ENCODE results near the gene CHGA. TPM values are rescaled to one million over a fixed set of nuclear protein-coding genes. Genes with fewer than 3 reads are reported as not detected.

The CHGA gene
- polyA plus RNA-seq, 1 experiment, result not detected

DNA sequence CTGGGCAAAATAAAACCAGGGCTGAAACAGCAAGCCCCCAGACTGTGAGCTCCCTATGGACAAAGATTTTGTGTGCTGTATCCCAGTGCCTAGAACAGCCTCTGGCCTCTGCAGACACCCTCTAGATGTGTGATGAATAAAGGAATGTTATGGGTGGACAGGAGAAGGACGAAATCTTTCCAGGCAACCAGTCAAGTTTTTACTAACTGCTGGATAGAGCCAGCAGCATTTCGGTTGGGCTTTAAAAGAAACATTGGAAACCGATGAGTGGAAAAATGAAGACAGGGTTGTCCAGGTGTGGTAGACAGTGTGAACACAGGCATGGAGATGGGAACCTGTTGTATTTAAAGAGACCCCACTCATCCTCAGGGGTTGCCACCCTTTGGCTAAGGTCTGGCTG is 4.0 kb downstream of the CHGA start:
- Histone ChIP-seq H3K27me3 (ENCODE audit: control insufficient read depth, insufficient read depth, low read length) (peaks cover 16% of the 10 kb centered on the region), H3K4me3 (ENCODE audit: low read depth, low read length) (no peak overlapping the region), H3K27ac (ENCODE audit: low read depth, low read length) (no peak overlapping the region), H3K9me3 (ENCODE audit: control insufficient read depth, insufficient read depth, low read length) (no peaks in the 10 kb centered on the region; the same call in 1 of the 2 replicates)
- no peak for DNase-seq (ENCODE audit: low read depth, low spot score)
- CTCF ChIA-PET, result no interaction called here
- POLR2A ChIA-PET, result no interaction called here
- no peak for TF ChIP-seq CTCF (IDR thresholded peaks at IDR 0.05; ENCODE audit: low read depth, low read length)

- no peak for TF ChIP-seq CTCF (IDR thresholded peaks at IDR 0.05; ENCODE audit: low read depth, low read length)
- POLR2A ChIA-PET, result no interaction called here
- Histone ChIP-seq H3K27ac (ENCODE audit: low read depth, low read length) (no peak overlapping the region), H3K9me3 (ENCODE audit: control insufficient read depth, insufficient read depth, low read length) (no peaks in the 10 kb centered on the region; the same call in 1 of the 2 replicates), H3K4me3 (ENCODE audit: low read depth, low read length) (no peak overlapping the region), H3K27me3 (ENCODE audit: control insufficient read depth, insufficient read depth, low read length) (peaks cover 14% of the 10 kb centered on the region)
- no peak for DNase-seq (ENCODE audit: low read depth, low spot score)
- CTCF ChIA-PET, result no interaction called here
Observed at GRCh38 chr14:92927349-92928257, 4.7 kb downstream of the CHGA start.

DNA sequence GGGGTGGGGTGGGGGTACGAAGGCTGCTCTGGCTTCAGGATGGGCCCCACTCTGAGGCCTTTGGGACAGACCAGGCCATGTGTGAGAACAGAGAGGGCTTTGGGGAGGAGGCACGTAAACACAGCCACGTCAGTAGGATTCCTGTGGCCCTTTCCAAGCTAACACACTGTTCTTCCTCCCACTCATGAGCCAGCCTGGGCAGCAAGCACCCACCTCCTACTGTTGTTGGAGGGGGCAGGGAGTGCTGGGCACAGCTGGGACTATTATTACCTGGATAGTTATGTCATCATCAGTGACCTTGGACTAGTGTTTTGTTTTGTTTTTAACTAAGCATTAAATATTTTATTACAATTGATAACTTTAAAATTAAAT is 5.3 kb downstream of the CHGA start:
- CTCF ChIA-PET, result no interaction called here
- no peak for TF ChIP-seq CTCF (IDR thresholded peaks at IDR 0.05; ENCODE audit: low read depth, low read length)
- Histone ChIP-seq H3K27ac (ENCODE audit: low read depth, low read length) (no peak overlapping the region), H3K9me3 (ENCODE audit: control insufficient read depth, insufficient read depth, low read length) (no peaks in the 10 kb centered on the region; the same call in 1 of the 2 replicates), H3K27me3 (ENCODE audit: control insufficient read depth, insufficient read depth, low read length) (peaks cover 12% of the 10 kb centered on the region), H3K4me3 (ENCODE audit: low read depth, low read length) (no peak overlapping the region)
- POLR2A ChIA-PET, result no interaction called here
- no peak for DNase-seq (ENCODE audit: low read depth, low spot score)

- H3K4me3 ChIP-seq (ENCODE audit: low read depth, low read length), result no peak overlapping the region
- TF ChIP-seq CTCF (IDR thresholded peaks at IDR 0.05; ENCODE audit: low read depth, low read length), result no peak
- no peak for DNase-seq (ENCODE audit: low read depth, low spot score)
- no peak overlapping the region for H3K27ac ChIP-seq (ENCODE audit: low read depth, low read length)
- ChIA-PET POLR2A (no interaction called here), CTCF (no interaction called here)
- no peaks in the 10 kb centered on the region; the same call in 1 of the 2 replicates for H3K9me3 ChIP-seq (ENCODE audit: control insufficient read depth, insufficient read depth, low read length)
- H3K27me3 ChIP-seq (ENCODE audit: control insufficient read depth, insufficient read depth, low read length), result peaks cover 6% of the 10 kb centered on the region
Observed at GRCh38 chr14:92928961-92929688, 6.2 kb downstream of the CHGA start.

Measured in AG04450 (cell line).